ENCODE measurements around the gene MSRB3.

Gene MSRB3

DNA sequence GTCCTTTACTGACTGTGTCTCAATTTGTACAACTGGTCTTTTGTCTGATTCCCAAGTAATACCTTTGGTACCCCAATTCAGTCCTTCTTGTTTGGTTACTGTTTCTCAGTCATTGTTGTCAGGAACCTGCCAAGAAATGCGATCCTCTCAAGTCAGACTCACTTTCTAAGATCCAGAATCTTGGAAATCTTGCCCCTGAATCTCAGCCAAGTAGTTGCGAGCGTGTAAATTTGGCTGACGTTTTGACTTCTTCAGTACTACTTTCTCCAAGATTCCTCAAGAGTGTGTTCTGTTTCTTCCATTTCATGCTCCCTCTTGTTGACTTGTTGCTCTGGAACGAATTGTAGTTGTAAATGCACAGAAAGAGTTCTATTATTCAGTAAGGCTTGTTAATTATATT lies 114.0 kb downstream of the MSRB3 start:
- no peak for DNase-seq (ENCODE audit: low spot score)

GRCh38 chr12:65403188-65403587 lies 124.7 kb downstream of the MSRB3 start:
- no peak for DNase-seq (ENCODE audit: low spot score)

DNA sequence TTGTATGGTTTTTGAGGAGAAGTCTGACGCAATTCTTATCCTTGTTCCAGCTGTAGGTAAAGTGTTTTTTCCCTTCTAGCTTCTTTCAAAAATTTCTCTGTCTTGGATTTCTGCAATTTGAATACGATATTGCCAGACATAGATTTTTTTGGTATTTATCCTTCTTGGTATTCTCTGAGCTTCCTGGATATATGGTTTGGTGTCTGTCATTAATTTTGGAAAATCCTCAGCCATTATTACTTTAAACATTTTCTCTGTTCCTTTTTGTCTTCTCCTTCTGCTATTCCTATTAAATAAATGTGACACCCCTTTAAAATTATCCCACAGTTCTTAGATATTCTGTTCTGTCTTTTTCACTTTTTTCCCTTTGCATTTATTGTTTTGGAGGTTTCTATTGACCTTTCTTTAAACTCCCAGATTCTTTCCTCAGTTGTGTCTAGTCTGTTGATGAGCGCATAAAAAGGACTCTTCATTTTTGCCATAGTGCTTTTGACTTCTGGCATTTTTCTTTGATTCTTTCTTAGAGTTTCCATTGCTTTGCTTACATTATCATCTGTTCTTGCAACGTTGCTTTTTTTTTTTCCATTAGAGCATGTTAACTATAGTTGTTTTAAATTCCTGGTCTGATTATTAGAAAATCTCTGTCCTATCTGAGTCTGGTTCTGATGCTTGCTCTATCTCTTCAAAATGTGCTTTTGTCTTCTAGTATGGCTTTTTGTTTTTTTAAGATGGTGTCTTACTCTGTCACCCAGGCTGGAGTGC lies 129.1 kb downstream of the MSRB3 start:
- no peak for DNase-seq (ENCODE audit: low spot score)

GRCh38 chr12:65408441-65408840 lies 130.0 kb downstream of the MSRB3 start:
- DNase-seq (ENCODE audit: low spot score) = no peak

DNA sequence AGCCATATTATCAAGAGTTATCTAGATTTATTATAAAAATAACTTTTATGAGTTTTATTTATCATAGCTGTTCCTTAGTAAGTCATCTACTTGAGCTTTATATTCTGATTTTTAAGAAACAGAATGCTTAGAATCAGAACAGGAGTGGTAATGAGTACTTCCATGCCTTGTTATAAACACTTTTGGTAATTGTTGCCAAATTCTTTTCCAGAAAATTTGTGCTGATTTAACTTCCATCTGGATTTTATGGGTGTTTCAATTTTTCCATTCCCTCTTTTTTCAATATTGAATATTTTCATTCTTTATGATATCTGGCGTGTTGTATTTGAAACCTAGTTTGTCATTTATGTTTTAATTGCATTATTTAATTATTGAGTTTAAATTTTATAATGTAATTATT lies 131.2 kb downstream of the MSRB3 start:
- DNase-seq (ENCODE audit: low spot score) = no peak

DNA sequence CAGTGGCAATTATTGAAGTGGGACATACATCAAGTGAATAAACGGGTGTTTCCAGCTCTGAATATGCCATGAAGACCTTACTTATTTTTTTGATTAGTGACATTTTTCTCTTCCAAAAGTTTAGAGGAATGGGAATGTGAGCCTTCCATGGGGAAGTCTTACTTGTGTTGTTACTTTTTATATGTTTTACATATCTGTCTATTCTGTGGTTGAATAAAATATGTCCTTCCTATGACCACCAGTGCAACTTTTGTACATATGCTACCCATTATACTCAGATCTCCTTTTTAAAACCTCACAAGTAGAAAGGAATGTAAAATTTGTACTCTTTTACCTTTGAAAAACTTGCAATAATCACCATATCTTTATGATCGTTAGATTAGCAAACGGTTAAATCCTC lies 132.7 kb downstream of the MSRB3 start:
- no peak for DNase-seq (ENCODE audit: low spot score)

GRCh38 chr12:65414526-65414925 lies 136.0 kb downstream of the MSRB3 start:
- no peak for DNase-seq (ENCODE audit: low spot score)

- DNase-seq (ENCODE audit: low spot score) = no peak
Observed at GRCh38 chr12:65415826-65416225, 137.3 kb downstream of the MSRB3 start.

GRCh38 chr12:65419284-65420072 lies 141.0 kb downstream of the MSRB3 start:
- no peak for DNase-seq (ENCODE audit: low spot score)

GRCh38 chr12:65420941-65421340 lies 142.5 kb downstream of the MSRB3 start:
- no peak for DNase-seq (ENCODE audit: low spot score)

- DNase-seq (ENCODE audit: low spot score) = no peak
Observed at GRCh38 chr12:65427646-65428045, 149.2 kb downstream of the MSRB3 start.

- DNase-seq (ENCODE audit: low spot score) = no peak
Observed at GRCh38 chr12:65430006-65430405, 151.5 kb downstream of the MSRB3 start.

DNA sequence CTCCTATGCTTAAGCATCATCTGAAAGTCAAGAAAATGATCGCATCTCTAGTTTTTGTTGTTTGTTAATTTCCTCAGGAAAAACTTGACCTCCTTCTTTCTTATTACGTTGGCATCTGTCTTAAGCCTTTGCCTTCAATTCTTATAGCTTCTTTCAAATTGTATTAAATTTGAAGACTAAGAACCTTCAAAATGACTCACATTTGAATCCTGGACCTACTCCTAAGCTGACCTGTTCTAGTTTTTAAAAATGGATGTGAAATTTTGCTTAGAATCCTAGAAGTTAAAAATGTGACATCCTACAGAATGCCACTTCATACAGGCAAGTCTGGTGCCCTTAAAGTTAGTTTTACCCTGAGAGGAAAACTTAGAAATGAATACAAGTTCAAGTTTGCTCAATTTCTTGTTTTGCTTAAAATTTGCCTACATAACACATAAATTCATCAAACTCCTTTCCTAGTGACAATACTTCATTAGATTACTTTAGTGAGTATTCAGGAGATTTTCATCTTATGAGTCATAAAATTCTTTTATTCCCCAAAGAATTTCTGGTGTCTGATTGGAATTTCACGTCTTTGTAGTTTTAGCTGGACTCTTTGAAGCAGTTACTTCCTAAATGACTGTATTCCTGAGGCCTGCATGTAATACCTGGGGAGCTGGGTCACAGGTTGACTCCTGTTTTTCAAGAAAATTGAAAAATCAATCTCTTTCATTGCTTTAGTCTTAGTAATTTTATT lies 152.3 kb downstream of the MSRB3 start:
- DNase-seq (ENCODE audit: low spot score) = peak; percentile 8

DNA sequence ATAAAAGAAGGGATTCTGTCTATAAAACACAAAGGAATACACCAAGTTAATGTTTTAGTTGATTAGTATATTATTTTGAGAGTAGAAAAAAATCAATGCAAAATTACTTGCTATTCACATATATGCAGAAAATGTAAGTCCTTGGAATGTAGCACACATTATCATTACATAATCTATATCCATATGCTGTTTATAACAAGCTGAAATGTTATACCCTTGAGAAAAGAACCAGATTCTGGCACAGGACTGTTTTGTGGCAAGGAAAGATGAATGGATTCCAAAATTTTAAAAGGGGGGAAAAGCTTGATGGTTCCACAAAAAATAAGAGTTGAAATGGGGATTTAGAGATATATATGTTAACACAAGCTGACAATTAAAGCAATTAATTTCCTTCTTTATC lies 153.6 kb downstream of the MSRB3 start:
- no peak for DNase-seq (ENCODE audit: low spot score)

DNA sequence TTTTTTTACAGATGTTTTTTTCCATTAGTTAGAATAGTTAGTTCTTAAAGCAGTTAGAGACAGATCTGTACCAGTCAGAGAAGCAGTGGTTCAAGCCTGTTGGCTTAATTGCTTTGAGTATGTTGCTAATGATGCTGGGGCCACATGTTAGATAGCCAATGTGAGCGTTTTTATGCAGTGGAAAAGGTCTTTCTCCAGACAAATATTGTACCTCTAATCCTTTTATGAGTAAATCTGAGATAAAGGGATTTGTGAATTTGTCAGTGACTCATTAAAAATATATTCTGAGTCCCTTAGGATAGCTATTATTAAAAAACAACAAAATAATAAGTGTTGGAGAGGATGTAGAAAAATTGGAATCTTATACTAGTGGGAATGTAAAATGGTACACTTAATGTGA lies 154.2 kb downstream of the MSRB3 start:
- no peak for DNase-seq (ENCODE audit: low spot score)

- no peak for DNase-seq (ENCODE audit: low spot score)
Observed at GRCh38 chr12:65434737-65435136, 156.3 kb downstream of the MSRB3 start.

DNA sequence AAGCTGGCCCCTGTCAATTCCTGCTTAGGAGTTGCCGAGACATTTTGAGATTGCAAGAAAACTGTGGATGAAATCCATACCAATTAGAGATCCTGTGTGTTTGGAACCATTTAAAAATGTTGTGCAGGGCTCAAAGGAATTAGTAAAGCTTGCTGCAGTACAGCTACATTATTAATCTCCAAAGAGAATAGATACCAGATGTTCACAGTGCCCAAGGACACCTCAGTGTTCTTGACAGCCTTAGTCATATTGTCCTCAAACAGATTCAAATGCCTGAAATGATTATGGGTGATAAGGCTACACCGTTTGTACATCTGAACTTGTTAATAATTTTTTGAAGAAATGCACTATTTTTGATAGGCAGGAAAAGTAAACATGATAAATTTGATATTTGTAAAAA lies 164.6 kb downstream of the MSRB3 start:
- DNase-seq (ENCODE audit: low spot score) = no peak

DNA sequence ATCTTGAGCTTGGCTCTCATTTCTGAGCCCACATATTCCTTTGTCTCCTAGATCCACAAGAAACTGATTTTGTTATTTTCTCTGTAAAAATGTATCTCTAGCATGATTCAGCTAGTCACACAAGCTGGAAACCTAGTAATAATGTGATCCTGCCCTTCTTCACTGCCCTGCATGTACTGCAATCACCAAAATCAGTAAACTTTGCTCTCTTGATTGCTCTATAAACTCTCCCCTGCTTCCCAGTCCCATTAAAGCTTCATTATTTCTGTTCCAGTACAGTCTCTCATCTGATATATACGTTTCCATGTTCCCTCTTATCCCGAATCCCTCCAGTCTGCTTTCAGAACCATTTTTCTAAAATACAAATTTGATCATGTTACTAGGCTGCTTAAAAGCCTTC lies 166.5 kb downstream of the MSRB3 start:
- DNase-seq (ENCODE audit: low spot score) = no peak

- no peak for DNase-seq (ENCODE audit: low spot score)
Observed at GRCh38 chr12:65446901-65447300, 168.4 kb downstream of the MSRB3 start.

DNA sequence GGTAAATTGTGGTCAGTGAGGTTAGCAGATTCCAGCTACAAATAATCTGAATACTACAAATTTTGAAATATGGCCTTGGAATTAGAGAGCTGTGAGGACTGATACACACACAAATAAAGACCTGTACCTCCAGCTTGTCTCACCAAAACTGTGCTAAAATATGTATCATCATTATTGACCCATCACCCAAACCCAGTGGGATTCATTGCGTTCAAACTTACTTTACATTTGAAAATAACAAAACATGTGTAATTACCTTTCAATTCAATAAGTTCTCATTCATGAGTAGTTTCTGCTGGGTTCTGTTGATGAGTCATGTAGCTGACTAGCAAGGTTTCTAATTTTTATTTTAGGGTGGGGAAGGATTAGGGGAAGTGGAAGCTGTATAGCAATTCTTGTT lies 170.9 kb downstream of the MSRB3 start:
- peak; percentile 7 for DNase-seq (ENCODE audit: low spot score)

DNA sequence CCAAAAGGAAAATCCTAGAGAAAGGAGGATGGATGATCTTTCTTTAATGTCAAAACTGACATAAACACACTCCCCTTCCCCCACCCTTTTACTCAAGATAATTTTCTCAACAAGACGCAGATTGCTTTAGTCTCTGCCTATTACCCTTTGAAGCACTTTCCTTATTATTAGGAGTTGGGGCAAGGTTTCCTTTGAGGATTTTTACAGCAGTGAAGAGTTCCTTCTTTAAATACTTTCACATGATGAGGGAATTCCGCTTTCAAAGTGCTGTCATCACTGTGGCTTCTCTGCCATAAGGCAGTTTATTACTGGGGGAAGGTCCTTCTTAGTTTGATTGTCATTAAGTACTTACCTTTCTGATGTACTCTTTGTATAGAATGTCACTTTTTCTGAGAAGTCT lies 172.1 kb downstream of the MSRB3 start:
- DNase-seq (ENCODE audit: low spot score) = no peak

DNA sequence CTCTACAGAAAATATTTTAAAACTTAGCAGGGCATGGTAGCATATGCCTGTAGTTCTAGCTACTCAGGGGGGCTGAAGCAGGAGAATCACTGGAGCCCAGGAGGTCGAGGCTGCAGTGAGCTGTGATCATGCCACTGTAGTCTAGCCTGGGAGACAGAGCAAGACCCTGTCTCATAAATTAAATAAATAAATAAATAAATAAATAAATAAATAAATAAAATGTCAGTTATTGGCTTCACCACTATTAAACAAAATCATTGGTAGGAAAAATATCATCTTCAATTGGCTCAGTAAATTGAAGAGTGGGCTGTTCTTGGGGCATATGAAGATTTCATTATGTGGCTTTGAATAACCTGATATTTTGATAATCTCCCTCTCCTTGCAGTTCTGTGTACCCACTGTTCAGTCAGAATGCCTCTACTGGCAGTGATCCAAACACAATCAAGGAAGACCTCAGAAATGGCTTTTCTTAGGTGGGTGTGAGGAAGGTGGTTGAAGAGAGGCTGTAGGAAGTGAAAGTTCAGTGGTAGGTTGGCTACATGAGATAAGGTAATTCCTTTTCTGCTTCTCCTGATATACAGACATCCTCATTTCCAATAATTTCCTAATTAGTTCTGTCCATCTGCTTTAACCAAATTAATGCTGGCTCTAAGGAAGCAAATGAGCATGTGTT lies 175.8 kb downstream of the MSRB3 start:
- DNase-seq (ENCODE audit: low spot score) = no peak

Measured in hepatic stellate cell (primary cell).